Upper lobe of right lung (tissue), 1 donor: ENCODE results near the gene GALNT9. TPM values are rescaled to one million over a fixed set of nuclear protein-coding genes. Genes with fewer than 3 reads are reported as not detected.
A peak's percentile ranks its signal among the peaks of the same experiment; 100 is the strongest.

ENCODE experiments used
- ATAC-seq: fragments of 200-7000 bp; cut with Tn5 transposase; one replicate; pipeline ENCODE4 v1.9.1; 2020; ENCODE audit warnings: mild to moderate bottlenecking, moderate library complexity
- DNase-seq: peaks from one replicate; pipeline ENCODE4 v3.0.0-alpha.2; 2020
- H3K27ac ChIP-seq: fragments of 200-600 bp; one replicate; pipeline ENCODE4 v1.8.0; 2022
- H3K27me3 ChIP-seq: fragments of 200-600 bp; one replicate; pipeline ENCODE4 v1.8.0; 2022; ENCODE audit warnings: mild to moderate bottlenecking
- H3K36me3 ChIP-seq: fragments of 200-600 bp; one replicate; pipeline ENCODE4 v1.8.0; 2022
- H3K4me1 ChIP-seq: fragments of 200-600 bp; one replicate; pipeline ENCODE4 v1.8.0; 2022
- H3K4me3 ChIP-seq: fragments of 200-600 bp; one replicate; pipeline ENCODE4 v1.8.0; 2022; ENCODE audit warnings: mild to moderate bottlenecking
- H3K9me3 ChIP-seq: fragments of 200-600 bp; one replicate; pipeline ENCODE4 v1.8.0; 2022
- intact Hi-C: fragments of 100-400 bp; cut with DNase I; formaldehyde crosslinking; loops from one replicate; pipeline ENCODE4 v1.11.0; 2022
- total RNA-seq: library from RNA; stranded (reverse); fragmentation: NEBNext Ultra II Directional; extraction: Animal tissue kit (Norgen Biotek cat#: 25700); gene quantifications from one replicate; pipeline ENCODE4 v1.2.1, GENCODE V29; 2021
- TF ChIP-seq, protein P1 (sequence below): fragments of 200-600 bp; IDR thresholded peaks from one replicate; pipeline ENCODE4 v1.8.0; 2022; ENCODE audit warnings: antibody characterized with exemption
- donor health status: DM: no; HTN: yes; CAD: no; lungs with severe emphysema.

GALNT9 gene
- total RNA-seq, 1 donor from 2014 or later, result 1.6 TPM

DNA sequence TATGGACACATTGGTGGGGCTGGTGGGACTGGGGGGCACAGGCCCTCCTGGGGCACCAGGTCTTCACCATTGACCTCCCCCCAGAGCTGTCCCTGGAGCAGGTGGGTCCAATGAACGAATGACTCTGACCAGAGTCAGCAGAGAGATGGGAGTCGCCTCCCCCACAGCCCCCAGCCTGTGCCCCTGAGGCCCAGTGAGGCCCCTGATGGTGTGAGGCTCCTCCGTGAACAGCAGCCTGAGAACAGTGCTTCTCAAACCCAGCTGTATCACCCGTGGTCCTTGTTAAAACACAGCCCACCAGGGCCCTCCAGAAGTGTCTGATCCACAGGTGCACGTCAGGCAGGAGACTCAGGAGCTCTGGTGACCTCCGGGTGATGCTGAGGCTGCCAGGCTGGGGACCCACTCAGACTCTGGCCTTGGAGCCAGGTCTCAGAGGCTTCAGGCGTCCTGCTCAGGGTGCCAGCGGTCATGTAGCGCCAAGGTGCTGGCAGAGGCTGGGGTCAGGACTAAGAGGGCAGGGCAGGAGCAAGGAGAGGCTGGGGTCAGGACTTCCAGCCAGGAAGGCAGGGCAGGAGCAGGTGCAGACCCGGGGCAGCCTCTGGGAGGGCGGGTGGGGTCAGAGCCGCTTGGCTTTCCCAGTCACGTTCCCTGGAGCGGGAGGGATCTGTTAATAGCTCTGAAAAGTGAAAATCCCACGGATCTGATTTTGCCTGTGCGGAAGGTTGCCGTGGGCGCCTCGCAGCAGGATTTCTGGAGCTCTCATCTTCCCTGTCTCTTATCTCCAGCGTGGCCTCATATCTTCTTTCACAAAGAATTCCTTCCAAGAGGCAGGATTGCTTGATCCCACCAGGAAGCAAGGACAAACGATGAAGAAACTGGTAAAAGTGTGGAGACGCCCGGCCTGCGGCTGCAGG, 35.0 kb downstream of the GALNT9 start:
- TF ChIP-seq, protein P1, sequence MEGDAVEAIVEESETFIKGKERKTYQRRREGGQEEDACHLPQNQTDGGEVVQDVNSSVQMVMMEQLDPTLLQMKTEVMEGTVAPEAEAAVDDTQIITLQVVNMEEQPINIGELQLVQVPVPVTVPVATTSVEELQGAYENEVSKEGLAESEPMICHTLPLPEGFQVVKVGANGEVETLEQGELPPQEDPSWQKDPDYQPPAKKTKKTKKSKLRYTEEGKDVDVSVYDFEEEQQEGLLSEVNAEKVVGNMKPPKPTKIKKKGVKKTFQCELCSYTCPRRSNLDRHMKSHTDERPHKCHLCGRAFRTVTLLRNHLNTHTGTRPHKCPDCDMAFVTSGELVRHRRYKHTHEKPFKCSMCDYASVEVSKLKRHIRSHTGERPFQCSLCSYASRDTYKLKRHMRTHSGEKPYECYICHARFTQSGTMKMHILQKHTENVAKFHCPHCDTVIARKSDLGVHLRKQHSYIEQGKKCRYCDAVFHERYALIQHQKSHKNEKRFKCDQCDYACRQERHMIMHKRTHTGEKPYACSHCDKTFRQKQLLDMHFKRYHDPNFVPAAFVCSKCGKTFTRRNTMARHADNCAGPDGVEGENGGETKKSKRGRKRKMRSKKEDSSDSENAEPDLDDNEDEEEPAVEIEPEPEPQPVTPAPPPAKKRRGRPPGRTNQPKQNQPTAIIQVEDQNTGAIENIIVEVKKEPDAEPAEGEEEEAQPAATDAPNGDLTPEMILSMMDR, result no peak

DNA sequence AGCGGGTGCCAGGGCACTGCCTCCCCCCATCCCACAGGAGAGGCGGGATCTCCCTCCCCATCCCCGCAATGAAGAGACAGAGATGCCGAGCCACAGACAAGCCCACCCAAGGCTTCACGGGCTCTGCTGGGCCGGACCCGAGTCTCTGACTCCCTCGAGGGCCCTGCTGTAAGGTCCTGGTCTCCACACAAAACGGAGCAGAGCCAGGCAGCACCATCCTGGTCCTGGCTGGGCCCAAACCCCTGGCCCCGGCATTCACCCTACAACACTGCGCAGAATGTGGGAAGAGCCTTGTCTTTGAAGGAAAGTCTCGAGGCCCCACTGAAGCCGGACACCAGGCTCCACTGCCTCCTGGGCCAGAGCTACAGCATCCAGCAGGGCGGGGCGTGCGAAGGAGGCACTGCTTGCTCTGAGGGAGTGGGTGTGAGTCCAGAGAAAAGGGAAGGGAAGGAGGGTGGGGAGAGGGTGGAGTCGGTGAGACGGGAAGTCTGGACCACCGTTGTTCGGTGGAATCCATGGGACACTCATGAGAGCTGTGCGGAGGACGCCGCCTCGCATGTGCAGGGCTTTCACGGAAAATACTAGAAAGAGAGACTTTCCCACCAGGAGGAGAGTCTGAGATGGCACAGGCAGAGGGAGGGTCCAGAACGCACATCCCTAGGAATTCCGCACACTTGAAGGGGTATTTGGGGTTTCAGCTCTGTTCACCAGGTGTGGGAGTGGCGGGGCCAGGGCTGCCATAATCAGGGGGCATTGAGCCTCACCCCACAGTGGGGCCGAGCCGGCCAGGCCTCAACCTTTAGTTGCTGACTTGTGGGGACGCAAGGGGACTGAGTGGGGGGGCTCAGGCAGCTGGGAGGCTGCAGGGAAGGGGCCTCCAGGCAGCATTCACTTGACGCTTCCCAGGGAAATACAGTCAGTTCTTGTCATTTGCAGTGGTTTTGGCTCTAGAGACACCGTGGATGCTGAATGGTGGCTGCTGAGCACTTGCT, 36.8 kb downstream of the GALNT9 start:
- H3K4me1 ChIP-seq, result no peaks in the 10 kb centered on the region
- H3K27ac ChIP-seq, result no peak overlapping the region
- intact Hi-C loops, result no loop called here
- ATAC-seq (no peak), DNase-seq (no peak)
- H3K36me3 ChIP-seq, result no peaks in the 10 kb centered on the region
- H3K4me3 ChIP-seq, result no peak overlapping the region
- peaks cover 31% of the 10 kb centered on the region for H3K27me3 ChIP-seq
- TF ChIP-seq, protein P1, result no peak
- no peaks in the 10 kb centered on the region for H3K9me3 ChIP-seq

More for the DNA sequence above, 35.0 kb downstream of the GALNT9 start:
- DNase-seq (no peak), ATAC-seq (peak; percentile 6)
- Histone ChIP-seq H3K27ac (no peak overlapping the region), H3K36me3 (no peaks in the 10 kb centered on the region), H3K4me1 (no peaks in the 10 kb centered on the region), H3K4me3 (no peak overlapping the region), H3K9me3 (no peaks in the 10 kb centered on the region), H3K27me3 (peaks cover 26% of the 10 kb centered on the region)
- intact Hi-C loops, result no loop called here

DNA sequence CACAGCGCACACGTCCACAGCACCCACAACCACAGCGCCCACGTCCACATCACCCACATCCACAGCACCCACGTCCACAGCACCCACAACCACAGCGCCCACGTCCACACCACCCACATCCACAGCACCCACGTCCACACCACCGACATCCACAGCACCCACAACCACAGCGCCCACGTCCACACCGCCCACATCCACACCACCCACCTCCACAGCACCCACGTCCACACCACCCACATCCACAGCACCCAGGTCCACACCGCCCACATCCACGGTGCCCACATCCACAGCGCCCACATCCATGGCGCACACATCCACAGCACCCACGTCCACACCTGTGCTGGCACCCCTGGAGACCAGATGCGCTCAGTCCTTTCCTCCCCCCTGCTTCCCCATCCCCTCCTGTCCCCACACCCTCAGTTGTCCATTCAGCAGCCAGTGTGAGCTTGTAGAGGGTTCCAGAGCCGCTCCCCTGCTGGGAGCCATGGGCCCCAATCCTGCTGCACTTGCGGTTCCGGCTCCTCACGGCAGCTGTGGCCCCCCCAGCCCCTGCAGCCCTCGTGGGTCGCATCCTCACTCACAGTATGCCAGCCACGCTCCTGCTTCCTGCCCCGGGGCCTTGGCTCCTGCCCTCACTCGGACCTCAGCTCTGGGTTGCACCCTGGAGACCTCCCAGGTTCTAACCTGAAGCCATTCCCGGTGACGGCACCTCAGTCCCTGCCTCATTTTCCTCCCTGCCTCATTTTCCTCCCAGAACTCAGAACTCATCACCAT, 37.8 kb downstream of the GALNT9 start:
- ATAC-seq, result no peak
- Histone ChIP-seq H3K9me3 (no peaks in the 10 kb centered on the region), H3K36me3 (no peaks in the 10 kb centered on the region), H3K4me1 (no peaks in the 10 kb centered on the region), H3K27ac (no peak overlapping the region), H3K27me3 (peaks cover 41% of the 10 kb centered on the region), H3K4me3 (no peak overlapping the region)
- TF ChIP-seq, protein P1, result no peak
- intact Hi-C loops, result no loop called here
- DNase-seq, result no peak

DNA sequence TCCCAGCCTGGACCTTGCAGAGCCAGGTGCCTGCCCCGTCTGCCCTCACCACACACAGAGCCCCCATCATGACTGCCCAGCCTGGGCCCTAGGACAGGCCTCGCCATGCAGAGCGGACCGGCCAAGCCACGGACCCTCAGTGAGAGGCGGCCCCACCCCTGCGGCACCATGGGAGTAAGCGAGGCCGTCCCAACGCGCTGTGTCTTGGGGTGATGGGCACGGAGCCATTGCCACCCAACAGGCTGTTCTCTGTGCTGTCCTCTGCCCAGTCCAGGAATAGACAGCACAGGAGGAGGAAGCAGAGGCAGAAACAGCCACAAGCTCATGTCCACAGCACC, 39.2 kb downstream of the GALNT9 start:
- H3K4me1 ChIP-seq, result peaks cover 3% of the 10 kb centered on the region
- no peak for ATAC-seq
- no peak for DNase-seq
- H3K27ac ChIP-seq, result no peak overlapping the region
- H3K27me3 ChIP-seq, result peaks cover 41% of the 10 kb centered on the region
- TF ChIP-seq, protein P1, result no peak
- intact Hi-C loops, result no loop called here
- no peaks in the 10 kb centered on the region for H3K9me3 ChIP-seq
- no peak overlapping the region for H3K4me3 ChIP-seq
- H3K36me3 ChIP-seq, result no peaks in the 10 kb centered on the region
